ENCODE measurements around the gene GRAMD2B.
A peak's percentile ranks its signal among the peaks of the same experiment; 100 is the strongest.

The GRAMD2B gene

GRCh38 chr5:126446498-126447224, 23.5 kb downstream of the GRAMD2B start:
- TF ChIP-seq CTCF (IDR thresholded peaks at IDR 0.05; ENCODE audit: control insufficient read depth, insufficient read depth, low read depth, low read length, missing control alignments) = no peak
- peak; percentile 86 for DNase-seq (ENCODE audit: low read depth)
- no peak overlapping the region for H3K4me3 ChIP-seq (ENCODE audit: control insufficient read depth, low read depth, low read length)

GRCh38 chr5:126448720-126449119, 25.5 kb downstream of the GRAMD2B start:
- TF ChIP-seq CTCF (IDR thresholded peaks at IDR 0.05; ENCODE audit: control insufficient read depth, insufficient read depth, low read depth, low read length, missing control alignments) = no peak

GRCh38 chr5:126449751-126450271, 26.6 kb downstream of the GRAMD2B start:
- TF ChIP-seq CTCF (IDR thresholded peaks at IDR 0.05; ENCODE audit: control insufficient read depth, insufficient read depth, low read depth, low read length, missing control alignments) = no peak
- H3K4me3 ChIP-seq (ENCODE audit: control insufficient read depth, low read depth, low read length) = no peak overlapping the region
- no peak for DNase-seq (ENCODE audit: low read depth)

More at GRCh38 chr5:126448720-126449119, 25.5 kb downstream of the GRAMD2B start:
- no peak for DNase-seq (ENCODE audit: low read depth)
- H3K4me3 ChIP-seq (ENCODE audit: control insufficient read depth, low read depth, low read length) = no peak overlapping the region

GRCh38 chr5:126450346-126450745, 27.1 kb downstream of the GRAMD2B start:
- TF ChIP-seq CTCF (IDR thresholded peaks at IDR 0.05; ENCODE audit: control insufficient read depth, insufficient read depth, low read depth, low read length, missing control alignments) = no peak
- no peak overlapping the region for H3K4me3 ChIP-seq (ENCODE audit: control insufficient read depth, low read depth, low read length)
- no peak for DNase-seq (ENCODE audit: low read depth)

- no peak for DNase-seq (ENCODE audit: low read depth)
- TF ChIP-seq CTCF (IDR thresholded peaks at IDR 0.05; ENCODE audit: control insufficient read depth, insufficient read depth, low read depth, low read length, missing control alignments) = no peak
- H3K4me3 ChIP-seq (ENCODE audit: control insufficient read depth, low read depth, low read length) = no peak overlapping the region
These were observed 27.7 kb downstream of the GRAMD2B start for GRCh38 chr5:126450907-126451306.

- H3K4me3 ChIP-seq (ENCODE audit: control insufficient read depth, low read depth, low read length) = no peak overlapping the region
- TF ChIP-seq CTCF (IDR thresholded peaks at IDR 0.05; ENCODE audit: control insufficient read depth, insufficient read depth, low read depth, low read length, missing control alignments) = no peak
- DNase-seq (ENCODE audit: low read depth) = no peak
These were observed 29.3 kb downstream of the GRAMD2B start for GRCh38 chr5:126452477-126452876.

Data from AG09309 (cell line).